ENCODE results near the gene BACE2. TPM values are rescaled to one million over a fixed set of nuclear protein-coding genes. Genes with fewer than 3 reads are reported as not detected.
"Not testable (repeated sequence)": the region's sequence is repeated elsewhere in the genome, so short reads cannot be mapped to it uniquely, and the experiment has no call there.

Gene BACE2
- polyA plus RNA-seq, 6 donors from 2014 or later: 36.0 to 146 (median 110) TPM

DNA sequence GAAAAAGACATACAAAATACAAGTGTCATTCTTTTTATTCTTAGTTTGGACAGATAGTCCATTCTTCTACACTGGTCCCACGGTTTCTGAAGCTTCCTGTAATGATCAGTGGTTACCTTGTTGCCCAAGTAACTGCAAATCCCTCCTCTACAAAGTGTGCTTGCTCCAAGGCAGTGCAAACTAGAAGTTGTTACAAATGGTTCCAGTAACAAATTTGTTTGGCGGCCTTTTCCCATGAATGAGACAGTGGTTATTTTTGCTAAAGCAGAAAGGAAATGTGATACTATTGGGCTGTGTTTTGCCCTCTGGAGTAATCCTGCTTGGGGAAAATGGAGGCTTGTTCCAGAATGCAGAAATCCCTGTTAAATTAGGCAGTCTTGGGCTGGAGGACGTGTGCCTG, 8.9 kb downstream of the BACE2 start:
- Mint-ChIP-seq H3K4me3 (no peak overlapping the region), H3K36me3 (peaks cover 0 to 8% of the 10 kb centered on the region in 2 donors), H3K27ac (no peak overlapping the region), H3K27me3 (peaks cover 6 to 34% (median 29%) of the 10 kb centered on the region in 3 donors), H3K4me1 (peaks cover 5 to 21% (median 17%) of the 10 kb centered on the region in 3 donors), H3K9me3 (no peaks in the 10 kb centered on the region)
- DNase-seq (no peak), ATAC-seq (ENCODE audit: low read depth in 2 of 2) (no peak)

DNA sequence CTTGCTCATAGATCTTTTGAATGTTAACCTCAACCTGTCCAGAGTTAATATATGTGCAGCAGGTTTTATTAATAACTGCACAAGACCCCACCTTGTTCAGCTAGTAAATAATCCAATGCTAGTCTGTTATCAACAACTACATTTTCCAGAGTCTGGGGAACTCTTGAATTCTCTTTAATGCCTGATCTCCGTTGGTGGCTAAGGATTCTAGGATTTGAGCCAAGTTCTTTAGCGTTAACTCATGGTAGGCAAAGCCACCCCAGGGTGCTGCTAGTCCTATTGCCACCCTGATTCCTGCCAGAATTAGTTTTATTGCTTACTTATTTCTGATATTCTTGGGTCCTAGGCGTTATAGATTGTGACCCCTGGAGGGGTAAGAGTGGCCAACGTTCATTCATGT, 12.8 kb downstream of the BACE2 start:
- DNase-seq: no peak
- Mint-ChIP-seq H3K9me3 (no peaks in the 10 kb centered on the region), H3K4me3 (no peak overlapping the region), H3K27ac (no peak overlapping the region), H3K36me3 (peaks cover 0 to 8% of the 10 kb centered on the region in 2 donors), H3K4me1 (peaks cover 5 to 27% (median 9%) of the 10 kb centered on the region in 3 donors), H3K27me3 (peaks cover 4 to 30% (median 28%) of the 10 kb centered on the region in 3 donors)
- ATAC-seq (ENCODE audit: low read depth in 2 of 2): no peak

DNA sequence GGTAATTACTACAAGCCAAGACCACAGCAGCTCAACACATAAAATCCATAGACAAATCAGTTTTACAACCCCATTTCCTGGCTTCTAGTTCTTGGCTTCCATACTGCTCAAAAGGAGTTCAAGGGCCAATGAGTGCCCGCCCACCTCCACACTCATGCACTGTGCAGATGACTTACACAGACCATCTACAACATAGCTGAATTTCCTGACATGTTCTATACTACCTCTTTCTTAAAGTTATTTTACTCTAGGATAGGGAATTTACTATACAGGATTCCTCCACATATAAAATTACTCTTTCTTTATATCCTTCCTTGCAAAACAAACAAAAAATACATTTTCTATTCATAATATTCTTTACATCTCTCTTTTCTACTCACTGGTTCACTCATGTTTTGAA, 14.6 kb downstream of the BACE2 start:
- no peak overlapping the region for H3K4me3 Mint-ChIP-seq
- DNase-seq (no peak), ATAC-seq (ENCODE audit: low read depth in 2 of 2) (no peak)
- H3K27me3 Mint-ChIP-seq: peaks cover 4 to 28% (median 23%) of the 10 kb centered on the region in 3 donors
- no peaks in the 10 kb centered on the region for H3K9me3 Mint-ChIP-seq
- peaks cover 0 to 8% of the 10 kb centered on the region in 2 donors for H3K36me3 Mint-ChIP-seq
- peaks cover 19 to 41% (median 27%) of the 10 kb centered on the region in 3 donors for H3K4me1 Mint-ChIP-seq
- H3K27ac Mint-ChIP-seq: peak overlapping the region in 2 of 6 donors; percentile 2 to 12

DNA sequence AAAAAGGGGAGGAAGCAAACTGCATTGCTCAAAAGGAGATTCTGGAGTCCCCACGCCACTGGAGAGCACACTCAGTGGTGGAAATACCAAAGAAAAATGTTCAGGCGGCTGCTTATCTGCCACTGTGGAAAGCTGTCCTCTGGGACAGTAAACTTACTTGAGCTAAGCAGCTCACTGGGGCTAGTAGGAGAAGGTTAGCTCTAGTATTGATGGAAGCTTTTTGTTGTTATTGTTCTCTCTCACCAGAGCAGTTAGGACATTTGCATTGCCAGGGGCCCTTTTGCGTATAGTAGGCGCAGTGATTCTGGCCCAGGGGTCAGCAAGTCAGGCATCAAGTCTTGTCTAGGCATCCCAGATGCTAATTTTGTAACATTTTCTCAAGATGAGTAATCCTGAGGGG, 15.6 kb downstream of the BACE2 start:
- H3K4me1 Mint-ChIP-seq: peaks cover 18 to 41% (median 28%) of the 10 kb centered on the region in 3 donors
- peaks cover 0 to 8% of the 10 kb centered on the region in 2 donors for H3K36me3 Mint-ChIP-seq
- H3K27ac Mint-ChIP-seq: no peak overlapping the region
- peaks cover 0 to under 1% (median 0%) of the 10 kb centered on the region in 7 donors for H3K9me3 Mint-ChIP-seq
- H3K4me3 Mint-ChIP-seq: no peak overlapping the region
- ATAC-seq (ENCODE audit: low read depth in 2 of 2) (no peak), DNase-seq (no peak)
- peaks cover 3 to 27% (median 20%) of the 10 kb centered on the region in 3 donors for H3K27me3 Mint-ChIP-seq

DNA sequence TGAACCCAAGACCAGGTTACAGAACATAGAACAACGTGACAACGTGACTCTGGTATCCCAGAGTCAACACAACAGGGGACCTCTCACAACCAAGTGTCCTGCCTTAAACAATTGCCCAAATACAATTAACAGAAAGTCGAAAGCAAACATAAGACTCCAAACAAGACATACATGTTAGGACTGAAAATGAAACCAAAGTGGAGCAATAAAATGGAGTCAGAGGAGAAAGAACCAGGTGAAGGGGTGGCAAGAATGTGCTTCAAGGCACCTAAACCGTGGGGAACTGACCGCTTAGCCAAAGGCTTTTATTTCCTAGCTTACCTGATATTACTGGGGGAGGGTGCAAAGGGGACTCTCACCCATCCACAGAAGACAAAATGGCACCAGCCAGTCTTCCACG, 17.8 kb downstream of the BACE2 start:
- no peak for DNase-seq
- no peak for ATAC-seq (ENCODE audit: low read depth in 2 of 2)
- peaks cover 18 to 40% (median 40%) of the 10 kb centered on the region in 3 donors for H3K4me1 Mint-ChIP-seq
- H3K36me3 Mint-ChIP-seq: peaks cover 5 to 10% of the 10 kb centered on the region in 2 donors
- H3K27ac Mint-ChIP-seq: peak overlapping the region in 1 of 6 donors; percentile 68
- peaks cover 0 to 17% (median 10%) of the 10 kb centered on the region in 3 donors for H3K27me3 Mint-ChIP-seq
- H3K4me3 Mint-ChIP-seq: no peak overlapping the region
- H3K9me3 Mint-ChIP-seq: peaks cover 2 to 10% (median 7%) of the 10 kb centered on the region in 7 donors

DNA sequence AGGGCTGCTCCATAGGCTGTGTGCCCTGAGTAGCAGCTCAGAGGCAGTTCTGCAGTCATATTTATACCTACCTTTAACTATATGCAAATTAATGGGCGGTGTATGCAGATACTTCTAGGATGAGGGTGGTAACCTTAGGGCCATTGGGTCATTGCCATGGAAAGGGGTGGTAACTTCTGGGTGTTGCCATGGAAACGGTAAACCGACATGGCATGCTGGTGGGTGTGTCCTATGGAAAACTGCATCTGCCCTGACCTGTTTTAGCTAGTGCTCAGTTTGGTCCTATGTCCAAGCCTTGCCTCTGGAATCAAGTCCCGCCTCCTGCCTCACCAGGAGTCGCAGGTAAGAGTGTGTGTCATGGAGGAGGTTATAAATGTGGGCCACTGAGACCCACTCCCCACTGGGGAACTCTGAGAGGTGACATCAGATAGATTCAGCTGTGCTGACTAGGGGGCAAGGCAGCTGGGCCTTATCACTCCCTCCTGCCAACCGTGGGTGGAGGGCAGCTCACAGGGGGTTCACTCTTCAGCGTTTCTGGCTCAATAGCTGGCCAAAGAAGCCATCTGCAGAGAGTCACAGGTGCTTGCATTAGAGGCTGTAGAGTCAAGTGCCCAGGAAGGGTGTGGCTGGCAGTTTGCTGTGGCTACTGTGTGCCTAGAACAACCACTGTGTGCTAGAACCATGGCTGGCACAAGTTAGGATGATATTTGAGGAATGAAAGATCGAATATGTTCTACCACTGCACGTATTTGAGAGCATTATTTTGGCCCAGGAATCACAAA, 19.0 kb downstream of the BACE2 start:
- Mint-ChIP-seq H3K9me3 (peaks cover 4 to 12% (median 7%) of the 10 kb centered on the region in 7 donors), H3K36me3 (peaks cover 5 to 10% of the 10 kb centered on the region in 2 donors), H3K4me3 (peak overlapping the region in 3 of 8 donors; percentile 2 to 26 (median 24)), H3K4me1 (peaks cover 21 to 45% (median 30%) of the 10 kb centered on the region in 3 donors), H3K27me3 (peaks cover 0 to 11% (median 0%) of the 10 kb centered on the region in 3 donors), H3K27ac (peak overlapping the region in 2 of 6 donors; percentile 10 to 81)
- DNase-seq: no peak
- ATAC-seq (ENCODE audit: low read depth in 2 of 2): no peak

DNA sequence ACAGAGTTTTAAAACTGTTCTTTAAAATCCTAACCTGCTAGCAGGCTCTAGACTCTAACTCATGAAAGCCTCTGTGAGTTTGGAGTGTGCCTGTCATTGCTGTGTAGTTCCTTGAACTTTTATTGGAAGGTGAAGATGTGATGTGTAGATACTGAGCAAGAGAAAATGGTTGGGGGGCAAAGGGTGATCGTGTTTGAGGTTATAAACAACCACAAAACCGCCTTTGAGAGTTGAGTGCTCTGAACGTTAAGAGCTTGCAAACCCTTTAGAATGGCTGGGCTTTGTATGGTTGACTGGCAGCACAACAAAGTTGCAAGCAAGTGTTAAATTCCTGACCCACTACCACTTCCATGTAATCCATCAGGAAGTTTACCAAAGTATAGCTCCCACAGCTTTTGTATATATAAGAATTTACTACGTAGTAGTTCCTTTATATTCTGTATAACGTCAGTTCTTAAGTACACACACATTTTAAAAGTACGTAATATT, 19.6 kb downstream of the BACE2 start:
- peaks cover 0 to 11% (median 0%) of the 10 kb centered on the region in 3 donors for H3K27me3 Mint-ChIP-seq
- DNase-seq: no peak

DNA sequence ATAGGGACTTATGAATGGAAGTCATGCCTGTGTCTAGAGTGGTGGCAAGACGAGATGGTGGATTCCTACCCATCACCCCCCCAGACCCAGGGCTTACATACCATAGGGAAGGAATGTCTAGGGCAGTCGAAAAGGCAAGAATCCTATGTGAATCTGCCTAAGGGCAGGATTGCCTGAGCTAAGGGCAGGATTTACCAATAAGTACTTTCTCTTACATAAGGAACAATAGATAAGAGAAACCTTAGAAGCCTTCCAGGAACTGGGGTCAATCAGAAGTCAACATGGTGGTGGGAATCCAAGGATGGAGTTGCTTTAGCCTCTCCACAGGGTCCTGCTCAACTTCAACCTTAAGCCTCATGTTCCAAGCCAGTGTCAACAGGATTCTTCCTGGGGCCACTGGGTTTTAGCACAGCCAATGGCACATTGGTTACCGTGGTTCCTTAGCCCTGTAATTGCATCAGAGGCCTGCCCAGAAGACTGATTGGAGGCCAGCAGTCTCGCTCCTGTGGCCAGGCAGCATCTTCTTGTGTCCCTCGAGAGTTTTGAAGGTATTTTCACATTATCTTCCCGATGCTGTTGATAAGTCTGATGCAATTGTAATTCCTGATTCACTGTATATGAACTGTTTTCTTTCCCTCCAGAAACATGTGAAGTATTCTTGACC, 20.7 kb downstream of the BACE2 start:
- no peak for DNase-seq
- no peak overlapping the region for H3K4me3 Mint-ChIP-seq
- H3K9me3 Mint-ChIP-seq: peaks cover 4 to 13% (median 7%) of the 10 kb centered on the region in 7 donors
- no peak for ATAC-seq (ENCODE audit: low read depth in 2 of 2)
- peaks cover 23 to 61% (median 30%) of the 10 kb centered on the region in 3 donors for H3K4me1 Mint-ChIP-seq
- peaks cover 5 to 10% of the 10 kb centered on the region in 2 donors for H3K36me3 Mint-ChIP-seq
- H3K27me3 Mint-ChIP-seq: peaks cover 0 to 7% (median 0%) of the 10 kb centered on the region in 3 donors
- H3K27ac Mint-ChIP-seq: peak overlapping the region in 1 of 6 donors; percentile 16

More for the DNA sequence above, 19.6 kb downstream of the BACE2 start:
- ATAC-seq (ENCODE audit: low read depth in 2 of 2): no peak
- H3K4me3 Mint-ChIP-seq: peak overlapping the region in 1 of 8 donors; percentile 2
- peaks cover 4 to 13% (median 7%) of the 10 kb centered on the region in 7 donors for H3K9me3 Mint-ChIP-seq
- H3K36me3 Mint-ChIP-seq: peaks cover 5 to 10% of the 10 kb centered on the region in 2 donors
- H3K27ac Mint-ChIP-seq: peak overlapping the region in 2 of 6 donors; percentile 10 to 12
- peaks cover 23 to 52% (median 30%) of the 10 kb centered on the region in 3 donors for H3K4me1 Mint-ChIP-seq

DNA sequence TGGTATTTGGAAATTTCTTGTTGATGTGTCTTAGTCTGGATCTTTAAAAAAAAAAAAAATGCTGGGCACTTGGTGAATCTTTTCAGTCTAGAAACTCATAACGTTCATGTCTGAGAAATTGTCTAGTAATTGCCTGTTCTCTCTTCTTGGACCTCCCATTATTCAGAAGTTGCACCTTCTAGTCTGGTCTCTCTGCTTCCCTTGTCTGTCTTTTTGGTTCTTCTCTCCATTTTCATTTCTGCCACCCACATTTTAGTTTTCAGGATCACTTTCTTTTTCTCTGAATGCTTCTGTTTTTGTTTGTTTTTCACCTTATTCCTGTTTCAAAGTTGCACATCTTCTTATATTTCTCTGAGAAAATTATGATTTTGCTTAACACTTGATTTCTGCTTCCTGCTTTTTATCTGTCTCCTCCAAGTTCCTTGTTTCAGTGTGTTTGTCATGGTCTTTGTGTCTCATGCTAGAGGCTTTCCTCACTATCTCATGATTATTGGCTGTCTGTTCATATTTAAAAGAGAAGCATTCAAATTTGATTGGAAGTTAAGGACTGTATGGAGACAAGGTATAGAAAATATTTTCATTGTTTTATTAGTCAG, 21.3 kb downstream of the BACE2 start:
- Mint-ChIP-seq H3K4me3 (peak overlapping the region in 1 of 8 donors; percentile 16), H3K36me3 (peaks cover 5 to 10% of the 10 kb centered on the region in 2 donors), H3K9me3 (peaks cover 4 to 13% (median 7%) of the 10 kb centered on the region in 7 donors), H3K27ac (peak overlapping the region in 4 of 6 donors; percentile 5 to 27 (median 16)), H3K4me1 (peaks cover 23 to 67% (median 30%) of the 10 kb centered on the region in 3 donors), H3K27me3 (peaks cover 0 to under 1% (median 0%) of the 10 kb centered on the region in 3 donors)
- DNase-seq (no peak), ATAC-seq (ENCODE audit: low read depth in 2 of 2) (no peak)

DNA sequence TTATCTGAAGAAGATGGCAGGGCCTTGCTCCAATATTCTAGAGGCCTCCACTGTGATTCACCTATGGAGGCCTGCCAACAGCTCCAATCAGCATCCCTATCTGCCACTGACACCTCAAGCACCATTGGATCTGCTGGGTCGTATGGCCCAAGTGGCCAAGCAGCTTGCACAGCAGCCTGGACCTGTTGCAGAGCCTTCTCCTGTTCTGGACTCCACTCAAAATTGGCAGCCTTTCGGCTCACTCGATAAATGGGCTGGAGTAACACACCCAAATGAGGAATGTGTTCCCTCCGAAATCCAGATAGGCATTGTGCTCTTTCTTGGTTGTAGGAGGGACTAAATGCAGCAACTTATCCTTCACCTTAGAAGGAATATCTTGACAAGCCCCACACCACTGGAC, 24.6 kb downstream of the BACE2 start:
- peaks cover 26 to 73% (median 32%) of the 10 kb centered on the region in 3 donors for H3K4me1 Mint-ChIP-seq
- H3K4me3 Mint-ChIP-seq: not testable (repeated sequence)

DNA sequence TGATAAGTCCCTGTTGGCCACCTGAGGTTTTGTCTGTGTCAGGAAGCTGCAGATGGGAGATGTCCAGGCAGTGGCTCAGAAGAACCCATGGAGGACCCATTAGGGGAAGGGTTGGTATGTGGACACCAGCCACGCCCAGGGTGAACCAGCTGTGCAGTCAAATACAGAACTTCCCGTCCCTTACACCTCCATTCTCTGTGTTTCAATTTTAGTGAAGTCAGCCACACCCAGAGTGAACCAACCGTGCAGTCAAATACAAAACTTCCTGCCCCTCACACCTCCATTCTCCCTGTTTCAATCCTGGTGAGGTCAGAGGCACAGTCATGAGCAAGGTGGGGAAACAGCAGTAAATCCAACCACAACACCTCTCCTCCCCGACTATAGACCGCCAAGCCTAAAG, 27.4 kb downstream of the BACE2 start:
- ATAC-seq (ENCODE audit: low read depth in 2 of 2): peak; percentile 78 to 84
- peak; percentile 15 for DNase-seq
- Mint-ChIP-seq H3K9me3 (peaks cover 0 to 5% (median 2%) of the 10 kb centered on the region in 7 donors), H3K4me1 (peaks cover 18 to 79% (median 29%) of the 10 kb centered on the region in 3 donors), H3K27me3 (peaks cover 0 to under 1% (median 0%) of the 10 kb centered on the region in 3 donors), H3K4me3 (peak overlapping the region in 7 of 8 donors; percentile 13 to 85 (median 66)), H3K36me3 (peaks cover 0 to 5% of the 10 kb centered on the region in 2 donors), H3K27ac (peak overlapping the region; percentile 2 to 96 (median 66))

More for the DNA sequence above, 24.6 kb downstream of the BACE2 start:
- not testable (repeated sequence) for H3K36me3 Mint-ChIP-seq; H3K27me3 Mint-ChIP-seq; ATAC-seq (ENCODE audit: low read depth in 2 of 2); DNase-seq
- Mint-ChIP-seq H3K9me3 (peaks cover 4 to 13% (median 7%) of the 10 kb centered on the region in 7 donors), H3K27ac (peak overlapping the region in 1 of 6 donors; percentile 49)

DNA sequence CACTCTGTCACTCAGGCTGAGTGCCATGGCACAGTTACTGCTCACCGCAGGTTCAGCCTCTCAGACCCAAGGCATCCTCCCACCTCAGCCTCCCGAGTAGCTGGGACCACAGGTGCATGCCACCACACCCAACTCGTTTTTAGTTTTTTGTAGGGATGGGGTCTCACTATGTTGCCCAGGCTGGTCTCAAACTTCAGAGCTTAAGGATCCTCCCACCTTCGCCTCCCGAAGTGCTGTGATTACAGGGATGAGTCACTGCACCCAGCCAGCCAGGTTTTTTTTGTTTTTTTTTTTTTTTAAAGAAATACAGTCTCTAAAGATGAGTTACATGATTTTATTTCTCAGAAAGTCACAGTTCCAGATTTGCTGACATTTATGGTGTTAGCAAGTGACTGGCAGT, 29.0 kb downstream of the BACE2 start:
- peaks cover 15 to 69% (median 29%) of the 10 kb centered on the region in 3 donors for H3K4me1 Mint-ChIP-seq
- H3K9me3 Mint-ChIP-seq: peaks cover 0 to under 1% (median 0%) of the 10 kb centered on the region in 7 donors
- H3K4me3 Mint-ChIP-seq: peak overlapping the region in 2 of 8 donors; percentile 21 to 70
- DNase-seq: no peak
- H3K36me3 Mint-ChIP-seq: peaks cover 3 to 8% of the 10 kb centered on the region in 2 donors
- H3K27me3 Mint-ChIP-seq: peaks cover 0 to 8% (median 0%) of the 10 kb centered on the region in 3 donors
- H3K27ac Mint-ChIP-seq: peak overlapping the region in 1 of 6 donors; percentile 63
- ATAC-seq (ENCODE audit: low read depth in 2 of 2): no peak
